ENCODE data around the gene ASPSCR1. TPM values are rescaled to one million over a fixed set of nuclear protein-coding genes. Genes with fewer than 3 reads are reported as not detected.

ASPSCR1 gene
- total and polyA plus RNA-seq, 9 of the 15 experiments (the other 6 are each of a cell fraction or from before 2014, with no cell fraction given), result 0.90 to 36.9 (median 11.6) TPM

- TF ChIP-seq CXXC5 (CRISPR knock-in tag; IDR thresholded peaks at IDR 0.05) (peak; percentile 59; the same call in 1 of the 2 replicates), ESRRB (CRISPR knock-in tag; IDR thresholded peaks at IDR 0.05; ENCODE audit: borderline replicate concordance) (no peak), BHLHE40 (IDR thresholded peaks at IDR 0.05; ENCODE audit: low read length) (0 out of 2 replicates have a peak, but pooled peaks have one; percentile 25), MAZ (CRISPR knock-in tag; conservative IDR thresholded peaks at IDR 0.05 in 1 of 2, IDR thresholded peaks at IDR 0.05 in 1 of 2) (peak; percentile 73 to 78), FOXK2 (conservative IDR thresholded peaks at IDR 0.05 in 1 of 2, IDR thresholded peaks at IDR 0.05 in 1 of 2; ENCODE audit: low read depth in 2 of 2) (0 out of 4 replicates have a peak, but pooled peaks of 1 of the 2 experiments have one; percentile 42), FOXA1 (IDR thresholded peaks at IDR 0.05; ENCODE audit: borderline replicate concordance) (no peak), PHF8 (IDR thresholded peaks at IDR 0.05; ENCODE audit: borderline replicate concordance, low read length) (peak; percentile 16; the same call in 1 of the 2 replicates), KLF16 (IDR thresholded peaks at IDR 0.05) (no peak), EGR1 (conservative IDR thresholded peaks at IDR 0.05) (peak; percentile 95), USF2 (CRISPR knock-in tag; IDR thresholded peaks at IDR 0.05) (peak; percentile 95)
- TF ChIP-seq, protein P1, sequence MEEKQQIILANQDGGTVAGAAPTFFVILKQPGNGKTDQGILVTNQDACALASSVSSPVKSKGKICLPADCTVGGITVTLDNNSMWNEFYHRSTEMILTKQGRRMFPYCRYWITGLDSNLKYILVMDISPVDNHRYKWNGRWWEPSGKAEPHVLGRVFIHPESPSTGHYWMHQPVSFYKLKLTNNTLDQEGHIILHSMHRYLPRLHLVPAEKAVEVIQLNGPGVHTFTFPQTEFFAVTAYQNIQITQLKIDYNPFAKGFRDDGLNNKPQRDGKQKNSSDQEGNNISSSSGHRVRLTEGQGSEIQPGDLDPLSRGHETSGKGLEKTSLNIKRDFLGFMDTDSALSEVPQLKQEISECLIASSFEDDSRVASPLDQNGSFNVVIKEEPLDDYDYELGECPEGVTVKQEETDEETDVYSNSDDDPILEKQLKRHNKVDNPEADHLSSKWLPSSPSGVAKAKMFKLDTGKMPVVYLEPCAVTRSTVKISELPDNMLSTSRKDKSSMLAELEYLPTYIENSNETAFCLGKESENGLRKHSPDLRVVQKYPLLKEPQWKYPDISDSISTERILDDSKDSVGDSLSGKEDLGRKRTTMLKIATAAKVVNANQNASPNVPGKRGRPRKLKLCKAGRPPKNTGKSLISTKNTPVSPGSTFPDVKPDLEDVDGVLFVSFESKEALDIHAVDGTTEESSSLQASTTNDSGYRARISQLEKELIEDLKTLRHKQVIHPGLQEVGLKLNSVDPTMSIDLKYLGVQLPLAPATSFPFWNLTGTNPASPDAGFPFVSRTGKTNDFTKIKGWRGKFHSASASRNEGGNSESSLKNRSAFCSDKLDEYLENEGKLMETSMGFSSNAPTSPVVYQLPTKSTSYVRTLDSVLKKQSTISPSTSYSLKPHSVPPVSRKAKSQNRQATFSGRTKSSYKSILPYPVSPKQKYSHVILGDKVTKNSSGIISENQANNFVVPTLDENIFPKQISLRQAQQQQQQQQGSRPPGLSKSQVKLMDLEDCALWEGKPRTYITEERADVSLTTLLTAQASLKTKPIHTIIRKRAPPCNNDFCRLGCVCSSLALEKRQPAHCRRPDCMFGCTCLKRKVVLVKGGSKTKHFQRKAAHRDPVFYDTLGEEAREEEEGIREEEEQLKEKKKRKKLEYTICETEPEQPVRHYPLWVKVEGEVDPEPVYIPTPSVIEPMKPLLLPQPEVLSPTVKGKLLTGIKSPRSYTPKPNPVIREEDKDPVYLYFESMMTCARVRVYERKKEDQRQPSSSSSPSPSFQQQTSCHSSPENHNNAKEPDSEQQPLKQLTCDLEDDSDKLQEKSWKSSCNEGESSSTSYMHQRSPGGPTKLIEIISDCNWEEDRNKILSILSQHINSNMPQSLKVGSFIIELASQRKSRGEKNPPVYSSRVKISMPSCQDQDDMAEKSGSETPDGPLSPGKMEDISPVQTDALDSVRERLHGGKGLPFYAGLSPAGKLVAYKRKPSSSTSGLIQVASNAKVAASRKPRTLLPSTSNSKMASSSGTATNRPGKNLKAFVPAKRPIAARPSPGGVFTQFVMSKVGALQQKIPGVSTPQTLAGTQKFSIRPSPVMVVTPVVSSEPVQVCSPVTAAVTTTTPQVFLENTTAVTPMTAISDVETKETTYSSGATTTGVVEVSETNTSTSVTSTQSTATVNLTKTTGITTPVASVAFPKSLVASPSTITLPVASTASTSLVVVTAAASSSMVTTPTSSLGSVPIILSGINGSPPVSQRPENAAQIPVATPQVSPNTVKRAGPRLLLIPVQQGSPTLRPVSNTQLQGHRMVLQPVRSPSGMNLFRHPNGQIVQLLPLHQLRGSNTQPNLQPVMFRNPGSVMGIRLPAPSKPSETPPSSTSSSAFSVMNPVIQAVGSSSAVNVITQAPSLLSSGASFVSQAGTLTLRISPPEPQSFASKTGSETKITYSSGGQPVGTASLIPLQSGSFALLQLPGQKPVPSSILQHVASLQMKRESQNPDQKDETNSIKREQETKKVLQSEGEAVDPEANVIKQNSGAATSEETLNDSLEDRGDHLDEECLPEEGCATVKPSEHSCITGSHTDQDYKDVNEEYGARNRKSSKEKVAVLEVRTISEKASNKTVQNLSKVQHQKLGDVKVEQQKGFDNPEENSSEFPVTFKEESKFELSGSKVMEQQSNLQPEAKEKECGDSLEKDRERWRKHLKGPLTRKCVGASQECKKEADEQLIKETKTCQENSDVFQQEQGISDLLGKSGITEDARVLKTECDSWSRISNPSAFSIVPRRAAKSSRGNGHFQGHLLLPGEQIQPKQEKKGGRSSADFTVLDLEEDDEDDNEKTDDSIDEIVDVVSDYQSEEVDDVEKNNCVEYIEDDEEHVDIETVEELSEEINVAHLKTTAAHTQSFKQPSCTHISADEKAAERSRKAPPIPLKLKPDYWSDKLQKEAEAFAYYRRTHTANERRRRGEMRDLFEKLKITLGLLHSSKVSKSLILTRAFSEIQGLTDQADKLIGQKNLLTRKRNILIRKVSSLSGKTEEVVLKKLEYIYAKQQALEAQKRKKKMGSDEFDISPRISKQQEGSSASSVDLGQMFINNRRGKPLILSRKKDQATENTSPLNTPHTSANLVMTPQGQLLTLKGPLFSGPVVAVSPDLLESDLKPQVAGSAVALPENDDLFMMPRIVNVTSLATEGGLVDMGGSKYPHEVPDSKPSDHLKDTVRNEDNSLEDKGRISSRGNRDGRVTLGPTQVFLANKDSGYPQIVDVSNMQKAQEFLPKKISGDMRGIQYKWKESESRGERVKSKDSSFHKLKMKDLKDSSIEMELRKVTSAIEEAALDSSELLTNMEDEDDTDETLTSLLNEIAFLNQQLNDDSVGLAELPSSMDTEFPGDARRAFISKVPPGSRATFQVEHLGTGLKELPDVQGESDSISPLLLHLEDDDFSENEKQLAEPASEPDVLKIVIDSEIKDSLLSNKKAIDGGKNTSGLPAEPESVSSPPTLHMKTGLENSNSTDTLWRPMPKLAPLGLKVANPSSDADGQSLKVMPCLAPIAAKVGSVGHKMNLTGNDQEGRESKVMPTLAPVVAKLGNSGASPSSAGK (IDR thresholded peaks at IDR 0.05), result peak; percentile 74
Observed at GRCh38 chr17:81967533-81968395, 9.7 kb upstream of the ASPSCR1 start (continued).

Data from K562 (cell line).